Measurements from ENCODE around the gene TRPV2. TPM values are rescaled to one million over a fixed set of nuclear protein-coding genes. Genes with fewer than 3 reads are reported as not detected.

Gene TRPV2
- total and polyA plus RNA-seq, 9 of the 15 experiments (the other 6 are each of a cell fraction or from before 2014, with no cell fraction given): 10.0 to 97.5 (median 30.3) TPM

GRCh38 chr17:16398270-16399267 is 16.8 kb upstream of the TRPV2 start (continued):
- TF ChIP-seq SRSF3 (IDR thresholded peaks at IDR 0.05; ENCODE audit: insufficient read depth, low read length): no peak
- TF ChIP-seq EGR1 (conservative IDR thresholded peaks at IDR 0.05): no peak
- no peak for TF ChIP-seq FOXJ3 (CRISPR knock-in tag; IDR thresholded peaks at IDR 0.05)
- TF ChIP-seq ELF4 (CRISPR knock-in tag; IDR thresholded peaks at IDR 0.05): no peak
- TF ChIP-seq EP300 (IDR thresholded peaks at IDR 0.05; ENCODE audit: low read length): peak; percentile 80
- TF ChIP-seq DDX20 (tag; IDR thresholded peaks at IDR 0.05; ENCODE audit: low read depth): no peak
- no peak for TF ChIP-seq ELK3 (CRISPR knock-in tag; IDR thresholded peaks at IDR 0.05)
- peak; percentile 72 for TF ChIP-seq POLR2AphosphoS5 (IDR thresholded peaks at IDR 0.05; ENCODE audit: control insufficient read depth, insufficient read depth, low read depth, low read length)
- peak; percentile 78 for TF ChIP-seq PML (IDR thresholded peaks at IDR 0.05; ENCODE audit: low read length)
- TF ChIP-seq HMG20A (CRISPR knock-in tag; conservative IDR thresholded peaks at IDR 0.05): no peak
- TF ChIP-seq TFAP4 (CRISPR knock-in tag; IDR thresholded peaks at IDR 0.05; ENCODE audit: borderline replicate concordance): 0 out of 2 replicates have a peak, but pooled peaks have one; percentile 43
- TF ChIP-seq KHSRP (IDR thresholded peaks at IDR 0.05): no peak
- no peak for TF ChIP-seq ILF3 (IDR thresholded peaks at IDR 0.05; ENCODE audit: borderline replicate concordance)
- 0 out of 2 replicates have a peak, but pooled peaks have one; percentile 33 for TF ChIP-seq NFE2L1 (tag; IDR thresholded peaks at IDR 0.05; ENCODE audit: borderline replicate concordance, low read depth)
- TF ChIP-seq MAFG (tag; conservative IDR thresholded peaks at IDR 0.05): peak; percentile 80
- no peak for TF ChIP-seq KLF1 (tag; IDR thresholded peaks at IDR 0.05)
- no peak for TF ChIP-seq ETV6 (IDR thresholded peaks at IDR 0.05; ENCODE audit: borderline replicate concordance in 1 of 2, low read depth in 2 of 2, low read length in 1 of 2)
- TF ChIP-seq ETV6 (CRISPR knock-in tag; IDR thresholded peaks at IDR 0.05; ENCODE audit: borderline replicate concordance): no peak
- TF ChIP-seq ZNF324 (CRISPR knock-in tag; IDR thresholded peaks at IDR 0.05): no peak
- no peak for TF ChIP-seq ZNF212 (CRISPR knock-in tag; IDR thresholded peaks at IDR 0.05)
- no peak for TF ChIP-seq SRSF9 (IDR thresholded peaks at IDR 0.05; ENCODE audit: borderline replicate concordance, low read depth, low read length)
- TF ChIP-seq MTA1 (IDR thresholded peaks at IDR 0.05; ENCODE audit: borderline replicate concordance): no peak
- no peak for TF ChIP-seq ZNF592 (IDR thresholded peaks at IDR 0.05)
